ENCODE data around the gene LIAS.

The LIAS gene

GRCh38 chr4:39469429-39470077, 10.7 kb downstream of the LIAS start:
- no peaks in the 10 kb centered on the region for H3K27me3 Mint-ChIP-seq
- H3K9me3 Mint-ChIP-seq = no peaks in the 10 kb centered on the region
- H3K4me1 Mint-ChIP-seq = peaks cover 7% of the 10 kb centered on the region
- peak; percentile 52 for ATAC-seq
- H3K4me3 Mint-ChIP-seq = no peak overlapping the region
- peak overlapping the region; percentile 13 for H3K27ac Mint-ChIP-seq
- no peak for DNase-seq
- peaks cover 38% of the 10 kb centered on the region for H3K36me3 Mint-ChIP-seq (ENCODE audit: low read depth)

- Mint-ChIP-seq H3K27ac (no peak overlapping the region), H3K4me1 (peaks cover 4% of the 10 kb centered on the region), H3K4me3 (no peak overlapping the region), H3K36me3 (ENCODE audit: low read depth) (peaks cover 30% of the 10 kb centered on the region), H3K27me3 (no peaks in the 10 kb centered on the region), H3K9me3 (no peaks in the 10 kb centered on the region)
- DNase-seq (no peak), ATAC-seq (no peak)
Measured at GRCh38 chr4:39470402-39470801, 11.5 kb downstream of the LIAS start.

- no peak for DNase-seq
- Mint-ChIP-seq H3K9me3 (no peaks in the 10 kb centered on the region), H3K27me3 (no peaks in the 10 kb centered on the region), H3K4me1 (peaks cover 4% of the 10 kb centered on the region), H3K36me3 (ENCODE audit: low read depth) (peaks cover 33% of the 10 kb centered on the region), H3K27ac (no peak overlapping the region), H3K4me3 (no peak overlapping the region)
- ATAC-seq = no peak
Measured at GRCh38 chr4:39472396-39472795, 13.5 kb downstream of the LIAS start.

- H3K9me3 Mint-ChIP-seq = no peaks in the 10 kb centered on the region
- no peaks in the 10 kb centered on the region for H3K27me3 Mint-ChIP-seq
- ATAC-seq = no peak
- H3K4me1 Mint-ChIP-seq = no peaks in the 10 kb centered on the region
- H3K27ac Mint-ChIP-seq = no peak overlapping the region
- H3K4me3 Mint-ChIP-seq = no peak overlapping the region
- DNase-seq = no peak
- H3K36me3 Mint-ChIP-seq (ENCODE audit: low read depth) = peaks cover 18% of the 10 kb centered on the region
Measured at GRCh38 chr4:39476187-39476895, 17.5 kb downstream of the LIAS start.

GRCh38 chr4:39480251-39480650, 21.4 kb downstream of the LIAS start:
- Mint-ChIP-seq H3K4me3 (no peak overlapping the region), H3K9me3 (peaks cover 4% of the 10 kb centered on the region), H3K27ac (no peak overlapping the region), H3K36me3 (ENCODE audit: low read depth) (peaks cover 8% of the 10 kb centered on the region), H3K27me3 (no peaks in the 10 kb centered on the region), H3K4me1 (no peaks in the 10 kb centered on the region)
- ATAC-seq (no peak), DNase-seq (no peak)

DNA sequence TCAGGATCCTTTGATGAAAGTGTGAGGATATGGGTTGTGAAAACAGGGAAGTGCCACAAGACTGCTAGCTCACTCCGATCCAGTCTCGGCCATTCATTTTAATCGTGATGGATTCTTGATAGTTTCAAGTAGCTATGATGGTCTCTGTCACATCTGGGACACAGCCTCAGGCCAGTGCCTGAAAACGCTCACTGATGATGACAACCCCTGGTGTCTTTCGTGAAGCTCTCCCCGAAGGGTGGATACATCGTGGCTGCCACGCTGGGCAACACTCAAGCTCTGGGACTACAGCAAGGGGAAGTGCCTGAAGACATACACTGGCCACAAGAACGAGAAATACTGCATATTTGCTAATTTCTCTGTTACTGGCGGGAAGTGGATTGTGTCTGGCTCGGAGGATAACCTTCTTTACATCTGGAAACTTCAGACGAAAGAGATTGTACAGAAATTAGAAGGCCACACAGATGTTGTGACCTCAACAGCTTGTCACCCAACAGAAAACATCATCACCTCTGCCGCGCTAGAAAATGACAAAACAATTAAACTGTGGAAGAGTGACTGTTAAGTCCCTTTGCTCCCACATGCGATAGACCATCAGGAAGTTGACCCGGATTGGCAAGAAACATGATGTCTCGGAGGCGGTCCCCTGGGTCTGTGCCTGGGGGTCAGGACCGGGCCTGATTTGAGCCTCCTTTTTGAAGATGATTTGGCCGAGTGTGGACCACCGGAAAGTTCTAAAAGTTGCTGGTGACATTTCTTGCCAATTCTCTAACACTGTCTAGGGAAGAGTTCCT, 22.2 kb downstream of the LIAS start:
- Mint-ChIP-seq H3K9me3 (peaks cover 4% of the 10 kb centered on the region), H3K27me3 (no peaks in the 10 kb centered on the region), H3K4me1 (no peaks in the 10 kb centered on the region), H3K36me3 (ENCODE audit: low read depth) (peaks cover 8% of the 10 kb centered on the region), H3K4me3 (no peak overlapping the region), H3K27ac (no peak overlapping the region)
- DNase-seq (no peak), ATAC-seq (no peak)

GRCh38 chr4:39484582-39485272, 25.9 kb downstream of the LIAS start:
- Mint-ChIP-seq H3K27ac (no peak overlapping the region), H3K4me3 (no peak overlapping the region), H3K36me3 (ENCODE audit: low read depth) (no peaks in the 10 kb centered on the region), H3K4me1 (no peaks in the 10 kb centered on the region), H3K9me3 (peaks cover 4% of the 10 kb centered on the region), H3K27me3 (no peaks in the 10 kb centered on the region)
- ATAC-seq (no peak), DNase-seq (no peak)

- peaks cover 4% of the 10 kb centered on the region for H3K9me3 Mint-ChIP-seq
- no peaks in the 10 kb centered on the region for H3K27me3 Mint-ChIP-seq
- no peak for DNase-seq
- no peak overlapping the region for H3K4me3 Mint-ChIP-seq
- H3K27ac Mint-ChIP-seq = no peak overlapping the region
- H3K4me1 Mint-ChIP-seq = no peaks in the 10 kb centered on the region
- ATAC-seq = no peak
- H3K36me3 Mint-ChIP-seq (ENCODE audit: low read depth) = no peaks in the 10 kb centered on the region
Measured at GRCh38 chr4:39486221-39486804, 27.5 kb downstream of the LIAS start.

- no peaks in the 10 kb centered on the region for H3K27me3 Mint-ChIP-seq
- no peak for ATAC-seq
- no peaks in the 10 kb centered on the region for H3K4me1 Mint-ChIP-seq
Measured at GRCh38 chr4:39490322-39490721, 31.5 kb downstream of the LIAS start.

GRCh38 chr4:39494354-39494753, 35.5 kb downstream of the LIAS start:
- DNase-seq (no peak), ATAC-seq (no peak)
- Mint-ChIP-seq H3K27me3 (no peaks in the 10 kb centered on the region), H3K9me3 (no peaks in the 10 kb centered on the region), H3K4me1 (no peaks in the 10 kb centered on the region), H3K4me3 (no peak overlapping the region), H3K36me3 (ENCODE audit: low read depth) (peaks cover 2% of the 10 kb centered on the region), H3K27ac (no peak overlapping the region)

More at GRCh38 chr4:39490322-39490721, 31.5 kb downstream of the LIAS start:
- Mint-ChIP-seq H3K9me3 (no peaks in the 10 kb centered on the region), H3K36me3 (ENCODE audit: low read depth) (no peaks in the 10 kb centered on the region), H3K27ac (no peak overlapping the region), H3K4me3 (no peak overlapping the region)
- no peak for DNase-seq

DNA sequence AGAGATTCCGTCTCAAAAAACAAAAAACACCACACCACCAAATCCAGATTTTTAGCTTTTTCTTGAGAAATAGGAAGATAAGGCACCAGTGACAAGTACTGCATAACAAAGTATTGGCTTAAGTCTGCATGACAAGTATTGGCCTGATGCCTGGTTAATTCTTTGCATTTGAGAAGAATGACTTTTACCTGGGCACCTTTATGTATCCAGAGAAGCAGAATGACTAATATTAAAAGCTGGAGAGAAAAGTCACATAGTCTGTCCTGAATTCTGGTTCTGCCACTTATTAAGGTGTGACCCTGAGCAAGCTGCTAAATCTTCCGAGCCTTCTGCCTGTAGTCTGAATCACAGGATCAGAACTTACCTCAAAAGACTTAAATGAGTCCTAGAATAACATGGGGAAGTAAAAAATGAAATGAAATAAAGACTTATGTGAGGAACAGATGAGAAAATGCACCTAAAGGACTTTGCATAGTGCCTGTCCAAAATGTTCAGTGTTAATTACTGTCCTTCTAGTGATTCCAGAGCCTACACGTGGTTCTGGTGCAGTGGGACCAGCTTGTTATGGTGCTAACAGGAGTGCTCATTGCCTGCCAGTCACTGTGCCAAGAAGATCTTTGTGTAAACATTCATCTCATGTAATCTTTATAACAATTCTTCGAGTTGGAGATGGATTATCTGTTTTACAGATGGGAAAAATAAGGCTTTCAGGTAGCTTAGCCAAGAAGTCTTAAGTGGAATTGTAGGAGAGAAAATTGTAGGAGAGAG, 36.8 kb downstream of the LIAS start:
- Mint-ChIP-seq H3K27ac (no peak overlapping the region), H3K27me3 (no peaks in the 10 kb centered on the region), H3K9me3 (no peaks in the 10 kb centered on the region), H3K36me3 (ENCODE audit: low read depth) (peaks cover 5% of the 10 kb centered on the region), H3K4me3 (no peak overlapping the region), H3K4me1 (no peaks in the 10 kb centered on the region)
- DNase-seq (no peak), ATAC-seq (no peak)

- DNase-seq = no peak
- Mint-ChIP-seq H3K4me1 (no peaks in the 10 kb centered on the region), H3K27me3 (no peaks in the 10 kb centered on the region), H3K4me3 (no peak overlapping the region), H3K9me3 (no peaks in the 10 kb centered on the region), H3K27ac (no peak overlapping the region), H3K36me3 (ENCODE audit: low read depth) (peaks cover 5% of the 10 kb centered on the region)
- no peak for ATAC-seq
Measured at GRCh38 chr4:39497909-39498726, 39.3 kb downstream of the LIAS start.

DNA sequence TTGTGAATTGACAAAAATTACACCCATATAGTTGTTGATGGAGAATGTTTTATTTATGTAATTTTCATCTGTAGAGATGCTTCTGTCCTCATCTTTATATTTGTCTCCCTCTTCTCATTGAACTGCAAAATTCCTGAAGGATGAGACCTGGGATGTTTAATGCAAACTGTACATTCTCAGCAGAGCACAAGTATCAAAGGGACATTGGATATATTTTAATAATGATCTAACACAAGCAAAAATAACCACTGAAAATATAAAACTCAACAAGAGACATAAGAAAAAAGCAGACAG, 39.8 kb downstream of the LIAS start:
- H3K27ac Mint-ChIP-seq = no peak overlapping the region
- DNase-seq (no peak), ATAC-seq (no peak)
- H3K27me3 Mint-ChIP-seq = no peaks in the 10 kb centered on the region
- H3K4me3 Mint-ChIP-seq = no peak overlapping the region
- no peaks in the 10 kb centered on the region for H3K4me1 Mint-ChIP-seq
- peaks cover 10% of the 10 kb centered on the region for H3K36me3 Mint-ChIP-seq (ENCODE audit: low read depth)
- no peaks in the 10 kb centered on the region for H3K9me3 Mint-ChIP-seq
